Kasumi-1 (cell line): Measurements from ENCODE around the gene SCARB2.
"Not testable (repeated sequence)": the region's sequence is repeated elsewhere in the genome, so short reads cannot be mapped to it uniquely, and the experiment has no call there.

ENCODE experiments used
- DNase-seq, 2 experiments: peaks; one replicate each; lab custom pipeline; 2025; lab: John Stamatoyannopoulos, UW

Gene SCARB2, protein sequence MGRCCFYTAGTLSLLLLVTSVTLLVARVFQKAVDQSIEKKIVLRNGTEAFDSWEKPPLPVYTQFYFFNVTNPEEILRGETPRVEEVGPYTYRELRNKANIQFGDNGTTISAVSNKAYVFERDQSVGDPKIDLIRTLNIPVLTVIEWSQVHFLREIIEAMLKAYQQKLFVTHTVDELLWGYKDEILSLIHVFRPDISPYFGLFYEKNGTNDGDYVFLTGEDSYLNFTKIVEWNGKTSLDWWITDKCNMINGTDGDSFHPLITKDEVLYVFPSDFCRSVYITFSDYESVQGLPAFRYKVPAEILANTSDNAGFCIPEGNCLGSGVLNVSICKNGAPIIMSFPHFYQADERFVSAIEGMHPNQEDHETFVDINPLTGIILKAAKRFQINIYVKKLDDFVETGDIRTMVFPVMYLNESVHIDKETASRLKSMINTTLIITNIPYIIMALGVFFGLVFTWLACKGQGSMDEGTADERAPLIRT

GRCh38 chr4:76213415-76214176 lies at the start of gene SCARB2:
TSS of gene SCARB2 (minus strand) at chr4:76213824. CDS start at chr4:76213543, 281 bp downstream.
- peak; percentile 63 to 65 for DNase-seq

GRCh38 chr4:76260571-76260970 lies 46.9 kb upstream of the SCARB2 start:
- no peak for DNase-seq

DNA sequence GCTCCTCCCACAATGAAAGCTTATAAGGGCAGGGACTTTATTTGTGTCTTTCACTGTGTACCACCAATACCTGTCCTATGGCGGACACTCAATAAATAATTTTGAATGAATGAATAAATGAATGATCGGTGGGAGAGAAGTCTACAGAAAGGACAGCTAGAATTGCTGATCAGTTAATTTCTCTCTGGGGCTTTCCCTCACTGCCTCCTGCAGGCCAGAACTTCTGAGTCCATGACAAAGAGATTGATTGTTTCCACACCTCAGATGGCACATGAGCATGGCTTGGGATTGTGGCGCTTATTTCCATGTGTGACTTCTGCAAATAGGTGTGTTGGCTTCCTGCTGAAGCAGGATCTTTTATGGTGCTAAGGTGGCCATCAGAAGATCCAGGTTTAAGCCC lies 44.2 kb upstream of the SCARB2 start:
- DNase-seq = no peak

DNA sequence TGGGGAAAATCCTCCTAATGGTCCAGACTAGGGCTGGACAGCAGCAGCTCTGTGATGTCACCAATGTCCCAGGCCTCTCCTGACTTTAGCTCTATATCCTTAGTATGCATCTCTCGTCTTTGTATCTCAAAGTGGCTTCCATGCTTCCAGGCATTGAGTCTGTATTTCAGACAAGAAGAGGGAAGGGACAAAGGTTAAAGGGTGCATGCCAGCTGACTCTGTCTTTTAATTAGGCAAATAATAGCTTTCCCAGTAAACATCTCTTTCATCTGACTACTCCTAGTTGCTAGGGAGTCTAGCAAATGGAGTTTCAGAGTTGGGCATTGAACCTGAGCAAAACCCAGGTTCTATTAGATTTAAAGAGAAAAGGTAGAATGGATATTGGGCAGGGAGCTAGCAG lies 43.3 kb upstream of the SCARB2 start:
- DNase-seq = no peak

DNA sequence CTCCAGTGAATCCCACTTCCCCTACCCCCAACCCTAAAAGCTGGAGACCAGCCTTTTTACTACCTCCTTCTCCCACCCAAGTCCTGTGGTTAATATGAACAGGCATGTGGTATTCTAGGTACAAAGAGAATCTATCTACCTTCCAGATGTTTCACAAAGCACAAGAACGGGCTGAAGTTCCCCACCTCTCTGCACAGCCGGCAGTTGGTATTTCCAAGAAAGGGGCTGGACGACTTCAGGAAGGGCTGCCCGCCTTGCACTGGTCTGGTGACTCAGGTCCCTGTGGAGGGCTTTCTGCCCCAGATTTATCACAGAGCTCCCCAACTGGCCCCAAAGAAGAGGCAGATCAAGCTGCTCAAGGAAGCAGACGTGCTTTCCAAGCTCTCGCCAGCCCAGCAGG lies 42.4 kb upstream of the SCARB2 start:
- no peak for DNase-seq

GRCh38 chr4:76253511-76253910 lies 39.9 kb upstream of the SCARB2 start:
- no peak for DNase-seq

GRCh38 chr4:76252271-76252653 lies 38.6 kb upstream of the SCARB2 start:
- DNase-seq = no peak

DNA sequence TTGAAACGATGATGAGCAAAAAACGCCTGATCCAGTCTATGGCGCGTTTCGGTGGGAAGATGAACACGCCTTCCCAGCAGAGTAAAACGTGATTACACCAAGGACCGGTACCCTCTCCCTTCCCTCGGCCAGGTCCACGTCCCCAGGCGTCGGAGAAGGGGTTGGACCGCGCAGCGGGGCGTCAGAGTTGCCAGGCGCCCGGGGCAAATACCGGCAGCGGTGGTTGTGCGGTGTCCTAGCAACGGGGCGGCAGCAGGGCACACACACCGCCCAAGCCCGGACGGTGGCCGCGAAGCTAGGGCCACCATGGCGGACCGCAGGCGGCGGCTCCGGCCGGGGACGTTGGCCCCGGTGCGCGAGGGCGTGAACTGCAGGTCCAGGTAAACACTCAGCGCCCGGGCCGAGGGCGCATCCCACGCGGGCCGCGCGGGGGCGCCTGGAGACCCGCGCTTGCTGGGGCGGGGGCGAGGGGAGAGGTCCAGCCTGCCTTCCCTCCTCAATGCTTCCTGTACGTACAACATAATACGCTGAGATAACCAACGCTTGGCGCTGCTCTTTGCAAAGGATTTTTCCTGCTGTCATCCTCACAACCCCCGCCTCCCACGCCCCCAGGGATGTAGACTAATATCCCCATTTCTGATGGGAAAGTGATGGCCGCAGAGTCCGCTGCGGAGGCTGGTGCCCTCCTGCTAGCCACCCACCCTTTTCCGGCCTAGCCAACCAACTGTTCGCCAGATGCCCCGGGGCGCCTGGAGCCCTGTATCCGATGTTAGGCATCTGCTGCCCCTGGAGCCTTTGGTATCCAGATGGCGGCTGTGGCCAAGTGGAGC lies 38.0 kb upstream of the SCARB2 start, which contains the start of gene FAM47E:
FAM47E (plus strand) TSS at position 281 of the 830 bp plus-strand sequence; CDS start at position 307, 26 bp downstream.
- DNase-seq = peak in 1 of 2 experiments; percentile 21

GRCh38 chr4:76250962-76251361 lies 37.3 kb upstream of the SCARB2 start:
- DNase-seq = no peak

- DNase-seq = no peak
Measured at GRCh38 chr4:76246852-76247251, 33.2 kb upstream of the SCARB2 start.

GRCh38 chr4:76246025-76246424 lies 32.4 kb upstream of the SCARB2 start:
- DNase-seq = no peak

DNA sequence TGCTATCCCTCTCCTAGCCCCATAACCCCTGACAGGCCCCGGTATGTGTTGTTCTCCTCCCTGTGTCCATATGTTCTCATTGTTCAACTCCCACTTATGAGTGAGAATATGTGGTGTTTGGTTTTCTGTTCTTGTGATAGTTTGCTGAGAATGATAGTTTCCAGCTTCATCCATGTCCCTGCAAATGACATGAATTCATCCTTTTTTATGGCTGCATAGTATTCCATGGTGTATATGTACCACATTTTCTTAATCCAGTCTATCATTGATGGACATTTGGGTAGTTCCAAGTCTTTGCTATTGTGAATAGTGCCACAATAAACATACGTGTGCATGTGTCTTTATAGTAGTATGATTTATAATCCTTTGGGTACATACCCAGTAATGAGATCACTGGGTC lies 30.3 kb upstream of the SCARB2 start:
- not testable (repeated sequence) for DNase-seq

GRCh38 chr4:76240236-76240635 lies 26.6 kb upstream of the SCARB2 start:
- DNase-seq = no peak

DNA sequence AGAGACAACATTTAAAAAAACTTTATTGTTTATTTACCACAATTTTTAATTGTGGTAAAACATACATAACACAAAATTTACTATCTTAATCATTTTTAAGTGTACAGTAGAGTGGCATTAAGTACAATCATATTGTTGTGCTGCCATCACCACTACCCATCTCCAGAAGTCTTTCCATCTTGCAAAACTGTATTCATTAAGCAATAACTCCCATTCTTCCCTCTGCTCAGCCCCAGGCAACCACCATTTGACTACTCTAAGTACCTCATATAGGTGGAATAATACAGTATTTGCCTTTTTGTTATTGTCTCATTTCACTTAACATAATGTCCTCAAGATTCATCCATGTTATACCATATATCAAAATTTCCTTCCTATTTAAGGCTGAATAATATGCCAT lies 25.1 kb upstream of the SCARB2 start:
- no peak for DNase-seq

- no peak for DNase-seq
Measured at GRCh38 chr4:76238236-76238635, 24.6 kb upstream of the SCARB2 start.

DNA sequence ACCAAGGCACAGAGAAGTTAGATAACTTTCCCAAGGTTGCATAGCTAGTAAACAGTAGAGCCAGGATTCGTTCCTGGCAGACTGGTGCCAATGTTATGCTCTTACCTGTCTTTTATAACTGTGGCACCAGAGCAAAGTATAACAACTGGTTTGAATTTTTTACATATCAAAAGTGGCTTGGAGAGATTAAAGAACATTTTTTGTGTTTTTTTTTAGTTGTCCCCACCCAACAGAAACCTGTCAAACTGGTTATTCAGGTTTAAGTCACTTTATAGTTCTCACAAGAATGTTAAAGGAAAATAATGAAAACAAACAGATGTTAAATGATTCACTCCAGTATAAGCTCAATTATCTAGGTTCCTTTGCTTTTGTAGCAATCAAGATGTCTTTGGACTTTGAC lies 22.3 kb upstream of the SCARB2 start:
- DNase-seq = no peak

DNA sequence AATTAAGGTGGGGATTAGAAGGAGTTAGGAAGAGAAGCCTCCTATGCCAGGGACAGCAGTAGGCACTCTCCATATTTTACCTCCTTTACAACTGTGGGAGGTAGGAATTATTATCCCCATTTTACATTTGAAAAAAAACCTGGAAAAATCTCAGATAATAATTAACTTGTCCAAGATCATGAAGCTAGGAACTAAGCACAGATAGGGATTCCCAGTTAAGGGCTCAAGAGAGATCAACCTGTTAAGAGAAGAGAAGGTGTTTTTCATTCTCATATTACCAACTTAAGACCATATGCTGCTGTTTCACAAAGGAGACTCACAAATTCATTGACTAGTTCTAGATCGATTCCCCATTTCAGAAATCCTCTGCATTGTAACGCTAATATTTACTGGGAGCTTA lies 21.8 kb upstream of the SCARB2 start:
- DNase-seq = no peak

GRCh38 chr4:76234679-76235044 lies 21.0 kb upstream of the SCARB2 start:
- DNase-seq = no peak

- DNase-seq = no peak
Measured at GRCh38 chr4:76233967-76234678, 20.5 kb upstream of the SCARB2 start.

GRCh38 chr4:76233529-76233928 lies 19.9 kb upstream of the SCARB2 start:
- DNase-seq = no peak

GRCh38 chr4:76233083-76233482 lies 19.5 kb upstream of the SCARB2 start:
- no peak for DNase-seq

DNA sequence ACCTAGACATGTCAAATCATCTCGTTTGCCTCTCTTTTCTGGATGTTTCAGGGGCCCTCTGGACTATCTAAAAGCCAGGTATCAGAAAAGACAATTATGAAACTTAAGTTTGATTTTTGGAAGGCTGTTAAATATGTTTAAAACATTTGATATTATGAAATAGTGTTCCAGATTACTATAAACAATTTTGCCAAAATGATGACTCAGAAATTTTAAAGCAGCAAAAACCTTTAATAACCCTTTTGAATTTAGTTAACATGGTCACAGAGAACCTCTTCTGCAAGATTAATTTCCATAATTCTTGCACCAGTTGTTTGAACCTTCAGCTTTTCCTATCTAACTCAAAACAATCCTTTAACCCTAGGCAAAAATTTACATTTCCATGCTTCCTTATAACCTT lies 19.1 kb upstream of the SCARB2 start:
- no peak for DNase-seq
